ENCODE data around the gene RALGAPA2. TPM values are rescaled to one million over a fixed set of nuclear protein-coding genes. Genes with fewer than 3 reads are reported as not detected.

RALGAPA2 gene
- total RNA-seq, 1 donor, result 5.6 TPM

DNA sequence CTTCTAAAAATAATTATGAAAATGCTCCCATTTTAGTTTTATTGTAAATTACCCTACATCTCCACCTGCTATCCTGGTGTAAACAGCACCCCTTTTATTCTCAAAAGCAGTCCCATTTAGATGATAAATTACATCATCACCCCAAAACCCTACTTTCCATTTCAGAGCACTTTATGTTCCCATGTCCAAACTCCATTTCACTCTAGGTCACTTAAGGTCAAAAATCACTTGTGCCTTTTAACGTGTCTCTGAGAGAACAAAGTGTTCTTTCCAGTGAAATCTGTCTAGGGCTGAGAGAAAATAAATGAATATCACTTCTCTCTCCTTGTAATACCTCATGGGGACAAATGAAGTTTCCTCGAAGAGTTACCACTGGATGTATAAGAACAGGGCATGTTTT, 187.2 kb downstream of the RALGAPA2 start:
- no peak for DNase-seq (ENCODE audit: low read depth)
- no peak overlapping the region for H3K4me3 ChIP-seq (ENCODE audit: low read depth, low read length)
- TF ChIP-seq, protein P1, sequence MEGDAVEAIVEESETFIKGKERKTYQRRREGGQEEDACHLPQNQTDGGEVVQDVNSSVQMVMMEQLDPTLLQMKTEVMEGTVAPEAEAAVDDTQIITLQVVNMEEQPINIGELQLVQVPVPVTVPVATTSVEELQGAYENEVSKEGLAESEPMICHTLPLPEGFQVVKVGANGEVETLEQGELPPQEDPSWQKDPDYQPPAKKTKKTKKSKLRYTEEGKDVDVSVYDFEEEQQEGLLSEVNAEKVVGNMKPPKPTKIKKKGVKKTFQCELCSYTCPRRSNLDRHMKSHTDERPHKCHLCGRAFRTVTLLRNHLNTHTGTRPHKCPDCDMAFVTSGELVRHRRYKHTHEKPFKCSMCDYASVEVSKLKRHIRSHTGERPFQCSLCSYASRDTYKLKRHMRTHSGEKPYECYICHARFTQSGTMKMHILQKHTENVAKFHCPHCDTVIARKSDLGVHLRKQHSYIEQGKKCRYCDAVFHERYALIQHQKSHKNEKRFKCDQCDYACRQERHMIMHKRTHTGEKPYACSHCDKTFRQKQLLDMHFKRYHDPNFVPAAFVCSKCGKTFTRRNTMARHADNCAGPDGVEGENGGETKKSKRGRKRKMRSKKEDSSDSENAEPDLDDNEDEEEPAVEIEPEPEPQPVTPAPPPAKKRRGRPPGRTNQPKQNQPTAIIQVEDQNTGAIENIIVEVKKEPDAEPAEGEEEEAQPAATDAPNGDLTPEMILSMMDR (IDR thresholded peaks at IDR 0.05; ENCODE audit: insufficient read depth, low read depth, low read length), result no peak

GRCh38 chr20:20524756-20525155, 187.7 kb downstream of the RALGAPA2 start:
- TF ChIP-seq, protein P1 (IDR thresholded peaks at IDR 0.05; ENCODE audit: insufficient read depth, low read depth, low read length), result no peak
- H3K4me3 ChIP-seq (ENCODE audit: low read depth, low read length), result no peak overlapping the region
- no peak for DNase-seq (ENCODE audit: low read depth)

GRCh38 chr20:20521736-20522135, 190.7 kb downstream of the RALGAPA2 start:
- TF ChIP-seq, protein P1 (IDR thresholded peaks at IDR 0.05; ENCODE audit: insufficient read depth, low read depth, low read length), result no peak
- DNase-seq (ENCODE audit: low read depth), result no peak
- no peak overlapping the region for H3K4me3 ChIP-seq (ENCODE audit: low read depth, low read length)

- DNase-seq (ENCODE audit: low read depth), result peak; percentile 14
- no peak overlapping the region for H3K4me3 ChIP-seq (ENCODE audit: low read depth, low read length)
- TF ChIP-seq, protein P1 (IDR thresholded peaks at IDR 0.05; ENCODE audit: insufficient read depth, low read depth, low read length), result no peak
Observed at GRCh38 chr20:20520776-20521175, 191.7 kb downstream of the RALGAPA2 start.

- TF ChIP-seq, protein P1 (IDR thresholded peaks at IDR 0.05; ENCODE audit: insufficient read depth, low read depth, low read length), result no peak
- no peak for DNase-seq (ENCODE audit: low read depth)
- no peak overlapping the region for H3K4me3 ChIP-seq (ENCODE audit: low read depth, low read length)
Observed at GRCh38 chr20:20519269-20519668, 193.2 kb downstream of the RALGAPA2 start.

DNA sequence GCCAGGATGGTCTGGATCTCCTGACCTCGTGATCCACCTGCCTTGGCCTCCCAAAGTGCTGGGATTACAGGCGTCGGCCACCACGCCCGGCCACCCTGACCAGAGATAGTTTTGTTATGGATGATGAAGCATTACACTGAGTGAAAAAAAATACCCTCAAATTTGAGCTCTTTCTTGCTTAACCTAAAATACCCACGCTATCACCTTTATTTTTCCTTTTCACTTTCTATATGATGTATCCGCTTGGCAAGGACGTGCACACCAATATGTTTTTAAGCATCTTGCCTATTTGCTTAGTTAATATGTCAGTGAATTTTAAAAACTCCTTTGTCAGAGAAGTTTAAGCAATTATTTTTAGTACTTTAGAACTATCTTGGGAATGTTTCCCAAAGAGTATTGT, 194.2 kb downstream of the RALGAPA2 start:
- TF ChIP-seq, protein P1 (IDR thresholded peaks at IDR 0.05; ENCODE audit: insufficient read depth, low read depth, low read length), result no peak
- no peak overlapping the region for H3K4me3 ChIP-seq (ENCODE audit: low read depth, low read length)
- DNase-seq (ENCODE audit: low read depth), result no peak

GRCh38 chr20:20517296-20517695, 195.1 kb downstream of the RALGAPA2 start:
- TF ChIP-seq, protein P1 (IDR thresholded peaks at IDR 0.05; ENCODE audit: insufficient read depth, low read depth, low read length), result no peak
- H3K4me3 ChIP-seq (ENCODE audit: low read depth, low read length), result no peak overlapping the region
- no peak for DNase-seq (ENCODE audit: low read depth)
